ENCODE results near the gene NLRC4.
"Not testable (repeated sequence)": the region's sequence is repeated elsewhere in the genome, so short reads cannot be mapped to it uniquely, and the experiment has no call there.

Gene NLRC4

GRCh38 chr2:32231959-32232358 is 32.7 kb downstream of the NLRC4 start:
- Histone ChIP-seq H3K36me3 (peaks cover 0 to 75% (median 0%) of the 10 kb centered on the region in 11 experiments; a peak in 6 of 22 replicates), H3K4me2 (no peak overlapping the region), H3K4me3 (no peak overlapping the region), H4K20me1 (no peaks in the 10 kb centered on the region), H3K4me1 (no peaks in the 10 kb centered on the region), H3K27me3 (no peaks in the 10 kb centered on the region), H3K9ac (no peak overlapping the region), H3K9me3 (replicated peaks in 1 of 11) (peaks cover 0 to 30% (median 10%) of the 10 kb centered on the region in 11 experiments; a peak in 15 of 22 replicates), H3K27ac (no peak overlapping the region)
- TF ChIP-seq Cebpa-rat (IDR thresholded peaks at IDR 0.05), result no peak

GRCh38 chr2:32229635-32230034 is 35.1 kb downstream of the NLRC4 start:
- Histone ChIP-seq H3K4me1 (no peaks in the 10 kb centered on the region), H3K4me2 (no peak overlapping the region), H3K4me3 (no peak overlapping the region), H3K36me3 (peaks cover 0 to 72% (median 10%) of the 10 kb centered on the region in 11 experiments; a peak in 10 of 22 replicates), H4K20me1 (no peaks in the 10 kb centered on the region), H3K9ac (no peak overlapping the region), H3K9me3 (replicated peaks in 1 of 11) (peaks cover 0 to 14% (median 3%) of the 10 kb centered on the region in 11 experiments; a peak in 8 of 22 replicates), H3K27me3 (no peaks in the 10 kb centered on the region), H3K27ac (no peak overlapping the region)
- no peak for TF ChIP-seq Cebpa-rat (IDR thresholded peaks at IDR 0.05)

GRCh38 chr2:32228181-32228580 is 36.5 kb downstream of the NLRC4 start:
- Histone ChIP-seq H3K27ac (no peak overlapping the region), H3K4me1 (no peaks in the 10 kb centered on the region), H3K27me3 (no peaks in the 10 kb centered on the region), H3K4me3 (no peak overlapping the region), H3K4me2 (no peak overlapping the region), H3K9ac (no peak overlapping the region), H4K20me1 (no peaks in the 10 kb centered on the region), H3K36me3 (peaks cover 6 to 72% (median 17%) of the 10 kb centered on the region in 11 experiments; a peak in 20 of 22 replicates), H3K9me3 (replicated peaks in 1 of 11) (no peaks in the 10 kb centered on the region)
- TF ChIP-seq Cebpa-rat (IDR thresholded peaks at IDR 0.05), result no peak

GRCh38 chr2:32227492-32227891 is 37.2 kb downstream of the NLRC4 start:
- Histone ChIP-seq H4K20me1 (no peaks in the 10 kb centered on the region), H3K9me3 (replicated peaks in 1 of 11) (no peaks in the 10 kb centered on the region), H3K9ac (no peak overlapping the region), H3K4me1 (no peaks in the 10 kb centered on the region), H3K4me3 (no peak overlapping the region), H3K4me2 (no peak overlapping the region), H3K27me3 (no peaks in the 10 kb centered on the region), H3K36me3 (peaks cover 13 to 75% (median 23%) of the 10 kb centered on the region in 11 experiments), H3K27ac (no peak overlapping the region)
- TF ChIP-seq Cebpa-rat (IDR thresholded peaks at IDR 0.05), result no peak

GRCh38 chr2:32222966-32223365 is 41.7 kb downstream of the NLRC4 start:
- no peak overlapping the region for H3K4me3 ChIP-seq
- H3K36me3 ChIP-seq, result peaks cover 40 to 94% (median 66%) of the 10 kb centered on the region in 11 experiments
- no peaks in the 10 kb centered on the region for H3K27me3 ChIP-seq
- H3K27ac ChIP-seq, result no peak overlapping the region
- no peaks in the 10 kb centered on the region for H3K4me1 ChIP-seq
- H4K20me1 ChIP-seq, result no peaks in the 10 kb centered on the region
- H3K9me3 ChIP-seq (replicated peaks in 1 of 11), result no peaks in the 10 kb centered on the region
- no peak overlapping the region for H3K9ac ChIP-seq
- no peak overlapping the region for H3K4me2 ChIP-seq
- TF ChIP-seq Cebpa-rat (IDR thresholded peaks at IDR 0.05), result no peak

- H3K9me3 ChIP-seq (replicated peaks in 1 of 11), result no peaks in the 10 kb centered on the region
- no peak for TF ChIP-seq Cebpa-rat (IDR thresholded peaks at IDR 0.05)
Measured at GRCh38 chr2:32220445-32220844, 44.2 kb downstream of the NLRC4 start.

GRCh38 chr2:32212295-32212694 is 52.4 kb downstream of the NLRC4 start:
- Histone ChIP-seq H3K27me3 (no peaks in the 10 kb centered on the region), H4K20me1 (no peaks in the 10 kb centered on the region), H3K9me3 (replicated peaks in 1 of 11) (no peaks in the 10 kb centered on the region), H3K4me2 (no peak overlapping the region), H3K27ac (no peak overlapping the region), H3K36me3 (peaks cover 12 to 68% (median 21%) of the 10 kb centered on the region in 11 experiments; a peak in 20 of 22 replicates), H3K4me3 (no peak overlapping the region), H3K4me1 (no peaks in the 10 kb centered on the region), H3K9ac (no peak overlapping the region)
- TF ChIP-seq Cebpa-rat (IDR thresholded peaks at IDR 0.05), result no peak

More at GRCh38 chr2:32220445-32220844, 44.2 kb downstream of the NLRC4 start:
- Histone ChIP-seq H3K4me1 (no peaks in the 10 kb centered on the region), H3K27ac (no peak overlapping the region), H4K20me1 (no peaks in the 10 kb centered on the region), H3K4me2 (no peak overlapping the region), H3K36me3 (peaks cover 42 to 92% (median 66%) of the 10 kb centered on the region in 11 experiments), H3K9ac (no peak overlapping the region), H3K27me3 (no peaks in the 10 kb centered on the region), H3K4me3 (no peak overlapping the region)

GRCh38 chr2:32210767-32211408 is 53.8 kb downstream of the NLRC4 start:
- Histone ChIP-seq H3K36me3 (peaks cover 9 to 71% (median 18%) of the 10 kb centered on the region in 11 experiments; a peak in 16 of 22 replicates), H3K4me3 (no peak overlapping the region), H3K9me3 (replicated peaks in 1 of 11) (no peaks in the 10 kb centered on the region), H3K4me2 (no peak overlapping the region), H3K27me3 (no peaks in the 10 kb centered on the region), H4K20me1 (no peaks in the 10 kb centered on the region), H3K27ac (no peak overlapping the region), H3K9ac (no peak overlapping the region), H3K4me1 (no peaks in the 10 kb centered on the region)
- TF ChIP-seq Cebpa-rat (IDR thresholded peaks at IDR 0.05), result no peak

- H3K9me3 ChIP-seq (replicated peaks in 1 of 11); H4K20me1 ChIP-seq: not testable (repeated sequence)
- peaks cover 39 to 82% (median 55%) of the 10 kb centered on the region in 11 experiments for H3K36me3 ChIP-seq
Measured at GRCh38 chr2:32203428-32203827, 61.3 kb downstream of the NLRC4 start.

GRCh38 chr2:32200814-32201213 is 63.9 kb downstream of the NLRC4 start:
- Histone ChIP-seq H3K27ac (no peak overlapping the region), H3K4me1 (peaks cover 0 to 3% (median 0%) of the 10 kb centered on the region in 10 experiments; a peak in 2 of 20 replicates), H3K27me3 (no peaks in the 10 kb centered on the region), H3K9ac (no peak overlapping the region), H4K20me1 (no peaks in the 10 kb centered on the region), H3K36me3 (peaks cover 51 to 90% (median 74%) of the 10 kb centered on the region in 11 experiments), H3K9me3 (replicated peaks in 1 of 11) (no peaks in the 10 kb centered on the region), H3K4me2 (no peak overlapping the region), H3K4me3 (no peak overlapping the region)
- TF ChIP-seq Cebpa-rat (IDR thresholded peaks at IDR 0.05), result no peak

More at GRCh38 chr2:32203428-32203827, 61.3 kb downstream of the NLRC4 start:
- not testable (repeated sequence) for H3K27me3 ChIP-seq, H3K27ac ChIP-seq, H3K4me1 ChIP-seq, H3K4me3 ChIP-seq, H3K9ac ChIP-seq, H3K4me2 ChIP-seq
